ENCODE data around the gene PANK1. TPM values are rescaled to one million over a fixed set of nuclear protein-coding genes. Genes with fewer than 3 reads are reported as not detected.

PANK1 gene
- total RNA-seq, 1 experiment from 2014 or later, result 33.2 TPM

GRCh38 chr10:89582022-89582421, 63.0 kb downstream of the PANK1 start:
- Histone ChIP-seq H2AFZ (ENCODE audit: low read length) (no peak overlapping the region), H4K5ac (ENCODE audit: insufficient read length, low read depth, low read length) (no peak overlapping the region), H3K18ac (ENCODE audit: insufficient read length, low read depth, low read length) (no peak overlapping the region), H2BK15ac (ENCODE audit: low read depth, low read length) (no peak overlapping the region), H3K14ac (ENCODE audit: insufficient read depth, low read length) (no peak overlapping the region), H3T11ph (ENCODE audit: low read length) (no peak overlapping the region), H3K27ac (ENCODE audit: insufficient read length, low read depth, low read length) (no peak overlapping the region), H2BK12ac (ENCODE audit: insufficient read length, low read depth, low read length) (no peak overlapping the region), H4K91ac (ENCODE audit: insufficient read length, low read depth, low read length) (no peak overlapping the region), H3K56ac (ENCODE audit: insufficient read length, low read depth, low read length) (no peak overlapping the region), H4K8ac (replicated peaks; ENCODE audit: insufficient read length, low read depth, low read length) (no peak overlapping the region), H2BK5ac (ENCODE audit: insufficient read length, low read length) (no peak overlapping the region), H2BK20ac (ENCODE audit: low read depth, low read length, poor library complexity, severe bottlenecking) (no peak overlapping the region), H3K79me1 (ENCODE audit: insufficient read depth, low read depth, low read length, poor library complexity, severe bottlenecking) (no peaks in the 10 kb centered on the region), H3K23me2 (ENCODE audit: insufficient read length, low read depth, low read length, poor library complexity, severe bottlenecking) (no peaks in the 10 kb centered on the region), H2BK120ac (ENCODE audit: low read depth, low read length, poor library complexity, severe bottlenecking) (no peak overlapping the region), H3K9me3 (ENCODE audit: control insufficient read depth, low read depth, low read length) (no peaks in the 10 kb centered on the region), H3K4me2 (ENCODE audit: insufficient read depth, insufficient read length, low read length) (no peak overlapping the region), H3K4me1 (ENCODE audit: insufficient read depth, low read length) (no peaks in the 10 kb centered on the region), H3K23ac (ENCODE audit: insufficient read length, low read depth, low read length) (no peak overlapping the region), H3K27me3 (ENCODE audit: insufficient read depth, low read length) (no peaks in the 10 kb centered on the region), H3K4ac (ENCODE audit: low read depth, low read length) (no peak overlapping the region), H3K79me2 (ENCODE audit: insufficient read depth, low read length) (no peaks in the 10 kb centered on the region), H4K20me1 (ENCODE audit: control insufficient read depth, insufficient read depth, insufficient read length) (no peaks in the 10 kb centered on the region), H3K9ac (ENCODE audit: extremely low read depth, insufficient read length, low read length) (no peak overlapping the region), H2AK5ac (ENCODE audit: insufficient read length, low read length) (no peak overlapping the region)
- no CpG with 5 or more reads among the region's 1 CpG for WGBS (ENCODE audit: extremely low coverage, insufficient read length, low lambda C conversion rate)
- no peak for DNase-seq
- Mint-ChIP-seq H3K4me1 (peaks cover 8 to 12% of the 10 kb centered on the region in 2 experiments), H3K4me3 (no peak overlapping the region), H3K27me3 (ENCODE audit: low read depth) (no peaks in the 10 kb centered on the region), H3K36me3 (ENCODE audit: insufficient read depth in 1 of 3, low read depth in 3 of 3) (peaks cover 12 to 21% (median 18%) of the 10 kb centered on the region in 3 experiments; a peak in 6 of 7 replicates), H3K9me3 (no peaks in the 10 kb centered on the region; a peak in 2 of 5 replicates), H3K27ac (peak overlapping the region in 1 of 3 experiments; percentile 42; a peak in 1 of 7 replicates)
- TF ChIP-seq, protein P1, sequence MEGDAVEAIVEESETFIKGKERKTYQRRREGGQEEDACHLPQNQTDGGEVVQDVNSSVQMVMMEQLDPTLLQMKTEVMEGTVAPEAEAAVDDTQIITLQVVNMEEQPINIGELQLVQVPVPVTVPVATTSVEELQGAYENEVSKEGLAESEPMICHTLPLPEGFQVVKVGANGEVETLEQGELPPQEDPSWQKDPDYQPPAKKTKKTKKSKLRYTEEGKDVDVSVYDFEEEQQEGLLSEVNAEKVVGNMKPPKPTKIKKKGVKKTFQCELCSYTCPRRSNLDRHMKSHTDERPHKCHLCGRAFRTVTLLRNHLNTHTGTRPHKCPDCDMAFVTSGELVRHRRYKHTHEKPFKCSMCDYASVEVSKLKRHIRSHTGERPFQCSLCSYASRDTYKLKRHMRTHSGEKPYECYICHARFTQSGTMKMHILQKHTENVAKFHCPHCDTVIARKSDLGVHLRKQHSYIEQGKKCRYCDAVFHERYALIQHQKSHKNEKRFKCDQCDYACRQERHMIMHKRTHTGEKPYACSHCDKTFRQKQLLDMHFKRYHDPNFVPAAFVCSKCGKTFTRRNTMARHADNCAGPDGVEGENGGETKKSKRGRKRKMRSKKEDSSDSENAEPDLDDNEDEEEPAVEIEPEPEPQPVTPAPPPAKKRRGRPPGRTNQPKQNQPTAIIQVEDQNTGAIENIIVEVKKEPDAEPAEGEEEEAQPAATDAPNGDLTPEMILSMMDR (conservative IDR thresholded peaks at IDR 0.05), result no peak

Measured in H9 (cell line).